Fibroblast of the aortic adventitia (primary cell): ENCODE measurements around the gene SEL1L. TPM values are rescaled to one million over a fixed set of nuclear protein-coding genes. Genes with fewer than 3 reads are reported as not detected.

Source experiments
- DNase-seq: peaks from one replicate; pipeline ENCODE4 v3.0.0-alpha.2; 2010; ENCODE audit warnings: low read depth
- H3K4me3 ChIP-seq: 2 replicates; pipeline ENCODE4 v1.5.1; 2011; ENCODE audit warnings: low read depth, mild to moderate bottlenecking, control low read depth, low read length, moderate library complexity
- CTCF ChIP-seq: IDR thresholded peaks from 2 replicates; pipeline ENCODE4 v1.5.1; 2011; ENCODE audit warnings: mild to moderate bottlenecking, low read length, control low read depth, inconsistent platforms; ENCODE audit not compliant: insufficient read depth
- total RNA-seq: library from RNA; depleted of rRNA; stranded (reverse); fragments of >200 nt; gene quantifications from 2 replicates; pipeline ENCODE4 v1.2.3, GENCODE V29; 2012; ENCODE audit warnings: low replicate concordance

Gene SEL1L
- total RNA-seq, 1 donor, result 112 TPM

DNA sequence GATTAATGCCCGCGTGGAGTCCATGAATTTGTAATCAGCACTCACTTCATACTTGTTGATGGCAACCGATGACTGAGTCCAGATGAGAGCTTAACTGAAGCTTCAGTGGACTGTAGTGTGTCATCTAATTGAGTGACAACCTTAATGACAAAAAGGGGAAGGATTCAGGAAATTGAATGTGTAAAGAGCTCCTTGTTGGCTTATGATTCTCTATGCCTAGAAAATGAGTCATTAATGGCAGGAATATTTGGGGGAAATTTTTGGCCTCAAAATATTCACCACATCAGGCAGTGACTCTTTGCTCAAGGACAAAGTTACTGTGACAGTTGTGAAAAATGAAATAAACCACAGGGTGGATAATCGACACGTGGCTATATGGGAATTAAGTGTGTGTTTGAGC, 78.3 kb downstream of the SEL1L start:
- no peak for TF ChIP-seq CTCF
- DNase-seq, result no peak
- H3K4me3 ChIP-seq, result no peak overlapping the region

GRCh38 chr14:81454572-81455218, 79.0 kb downstream of the SEL1L start:
- no peak overlapping the region for H3K4me3 ChIP-seq
- TF ChIP-seq CTCF, result no peak
- DNase-seq, result no peak

DNA sequence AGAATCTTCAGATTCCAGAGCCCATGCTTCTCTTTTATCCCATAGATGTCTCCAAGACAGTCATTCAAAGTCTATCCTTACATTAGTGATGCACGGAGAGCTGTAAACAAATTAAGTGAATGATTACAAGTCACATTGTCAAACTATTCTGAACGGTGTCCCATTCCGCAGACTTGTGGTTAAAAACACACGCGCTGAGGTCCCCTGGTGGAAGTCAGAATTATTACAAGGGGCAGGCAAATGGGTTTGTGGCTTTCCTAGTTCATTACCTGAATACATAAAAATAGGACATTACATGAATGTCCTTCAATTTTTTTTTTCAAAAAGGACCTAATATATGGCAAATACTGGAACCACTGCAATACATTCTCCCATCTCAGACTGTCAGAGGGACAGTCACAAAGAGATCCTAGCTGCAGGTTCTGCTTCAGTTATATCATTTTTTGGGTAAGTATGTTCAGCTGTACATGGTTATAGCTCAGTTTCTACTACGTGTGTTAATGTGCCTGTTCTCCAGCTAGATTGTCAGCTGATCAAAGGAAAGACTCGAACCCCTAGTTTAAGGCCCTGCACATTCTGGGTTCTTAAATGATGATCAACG, 80.4 kb downstream of the SEL1L start:
- peak; percentile 90 for TF ChIP-seq CTCF
- peak; percentile 72 for DNase-seq
- peak overlapping the region; percentile 3 for H3K4me3 ChIP-seq

- peak overlapping the region; percentile 3 for H3K4me3 ChIP-seq
- DNase-seq, result no peak
- no peak for TF ChIP-seq CTCF
Measured at GRCh38 chr14:81452341-81453133, 81.1 kb downstream of the SEL1L start.

DNA sequence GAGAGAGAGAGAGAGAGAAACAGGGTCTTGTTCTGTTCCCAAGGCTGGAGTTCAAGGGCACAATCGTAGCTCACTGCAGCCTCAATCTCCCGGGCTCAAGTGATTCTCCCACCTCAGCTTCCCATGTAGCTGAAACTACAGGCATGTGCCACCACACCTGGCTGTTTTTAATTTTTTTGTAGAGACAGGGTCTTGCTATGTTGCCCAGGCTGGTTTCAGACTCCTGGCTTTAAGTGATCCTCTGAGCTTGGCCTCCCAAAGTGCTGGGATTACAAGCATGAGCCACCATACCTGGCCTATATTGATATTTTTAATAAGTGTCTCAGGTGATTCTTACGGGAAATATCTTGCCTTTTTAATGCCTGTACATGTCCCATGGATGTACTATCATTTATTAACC, 82.7 kb downstream of the SEL1L start:
- TF ChIP-seq CTCF, result no peak
- H3K4me3 ChIP-seq, result no peak overlapping the region
- DNase-seq, result no peak

DNA sequence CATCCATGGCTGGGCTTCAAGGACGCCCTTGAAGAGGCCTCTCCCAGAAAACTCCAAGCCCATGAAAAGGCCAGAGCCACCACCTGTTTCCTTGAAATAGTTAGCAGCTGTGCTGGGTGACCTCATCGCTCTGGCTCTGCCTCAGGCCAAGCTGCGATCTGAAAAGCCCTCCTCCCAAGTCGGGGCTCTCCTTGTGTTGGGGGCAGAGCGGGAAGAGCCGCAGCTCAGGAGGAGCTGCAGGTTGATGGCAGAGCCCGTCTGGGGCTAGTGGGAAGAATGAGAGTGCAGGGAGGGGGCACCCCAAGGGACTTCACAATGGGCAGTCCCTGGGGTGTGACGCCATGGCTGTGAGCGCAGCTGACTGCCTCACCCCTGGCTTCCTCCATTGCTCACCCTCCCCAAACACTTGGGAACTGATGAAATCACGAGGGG, 83.5 kb downstream of the SEL1L start:
- H3K4me3 ChIP-seq, result no peak overlapping the region
- peak; percentile 61 for DNase-seq

More for the DNA sequence above, 83.5 kb downstream of the SEL1L start:
- no peak for TF ChIP-seq CTCF
